Glomerular visceral epithelial cell (primary cell): Measurements from ENCODE around the gene AMACR.

ENCODE experiments used
- DNase-seq: peaks from one replicate; pipeline ENCODE4 v3.0.0-alpha.2; 2016; ENCODE audit errors: extremely low spot score

The AMACR gene

DNA sequence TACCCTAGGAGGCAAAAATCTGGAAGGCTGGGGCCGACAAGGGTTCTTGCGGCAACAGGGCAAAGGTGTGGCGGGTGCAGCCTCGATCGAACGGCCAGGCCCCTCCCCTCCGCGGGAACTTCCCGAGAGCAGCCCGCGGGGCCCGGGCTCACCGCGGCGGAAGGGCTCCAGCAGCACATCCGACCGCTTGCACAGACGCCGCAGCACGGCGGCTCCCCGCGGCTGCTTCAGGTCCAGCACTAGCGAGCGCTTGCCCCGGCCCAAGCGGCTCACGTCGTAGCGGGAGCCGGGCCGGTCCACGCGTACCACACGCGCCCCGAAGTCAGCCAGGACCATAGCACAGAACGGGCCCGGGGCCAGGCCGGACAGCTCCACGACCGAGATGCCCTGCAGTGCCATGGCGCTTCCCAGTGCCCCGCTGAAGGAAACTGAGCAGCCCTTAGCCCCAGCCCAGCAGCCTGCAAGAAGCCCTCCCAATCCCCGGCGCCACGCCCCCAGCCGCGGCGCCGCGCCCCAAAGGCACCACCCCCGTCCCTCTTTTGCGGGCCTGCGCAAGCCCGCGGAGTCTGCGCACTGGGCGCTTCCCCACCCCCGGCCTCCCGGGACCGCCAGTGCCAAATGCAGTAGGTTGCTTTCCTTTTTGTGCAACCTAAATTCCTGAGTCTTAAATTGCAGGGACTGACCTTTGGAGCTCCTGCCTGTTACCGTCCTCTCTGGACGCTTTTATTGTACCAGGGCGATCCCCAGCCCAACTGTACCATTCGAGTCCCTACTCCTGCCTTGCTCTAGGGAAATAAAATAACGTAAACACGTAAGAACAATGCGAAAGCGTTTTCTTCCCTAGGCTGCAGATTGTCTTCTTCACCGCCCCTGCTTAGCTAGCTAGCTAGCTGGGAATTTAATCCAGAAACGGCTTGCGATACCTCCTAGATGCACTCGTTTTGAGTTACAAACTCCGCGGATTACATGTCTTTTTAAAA, at the start of gene AMACR:
AMACR (minus strand) TSS at position 430 of the 980 bp plus-strand sequence; CDS start at position 399, 31 bp downstream.
- peak; percentile 98 for DNase-seq

DNA sequence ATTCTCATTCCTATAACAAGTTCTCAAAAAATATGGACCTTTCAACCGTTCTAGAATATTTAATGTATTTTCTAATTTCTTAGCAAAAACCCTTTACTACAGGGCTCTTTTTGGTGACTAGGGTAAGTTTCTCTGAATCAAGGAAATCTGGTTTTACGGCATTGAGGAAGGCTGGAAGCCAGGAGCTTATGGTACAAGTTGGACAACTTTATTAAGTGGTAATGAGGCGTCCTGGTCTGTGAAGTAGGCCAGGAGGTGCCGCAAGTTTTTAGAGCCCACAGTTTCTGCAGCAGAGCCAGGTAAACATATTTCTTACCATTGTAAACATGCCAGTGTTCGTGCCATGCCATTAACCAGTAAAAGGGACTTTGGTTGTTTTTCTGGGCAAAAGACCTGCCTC, 49.7 kb upstream of the AMACR start:
- DNase-seq: no peak

DNA sequence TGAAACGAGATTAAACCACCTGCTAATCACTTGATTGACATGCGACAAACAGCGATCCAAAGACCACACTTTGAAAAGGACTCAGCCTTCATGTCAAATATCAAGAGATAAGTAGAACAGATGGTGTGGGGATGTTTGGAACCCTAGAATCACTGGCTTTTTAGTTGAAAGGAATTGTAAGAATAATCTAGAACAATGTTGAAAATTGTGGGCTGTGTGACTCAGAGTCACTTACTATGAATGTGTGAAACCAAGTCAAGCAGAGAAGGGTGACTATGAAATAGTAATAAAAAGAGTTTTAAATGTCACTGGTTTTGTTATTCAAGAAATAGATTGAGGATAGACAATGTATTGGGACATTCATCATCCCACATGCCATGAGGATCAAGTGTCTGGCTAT, 49.3 kb upstream of the AMACR start:
- no peak for DNase-seq

DNA sequence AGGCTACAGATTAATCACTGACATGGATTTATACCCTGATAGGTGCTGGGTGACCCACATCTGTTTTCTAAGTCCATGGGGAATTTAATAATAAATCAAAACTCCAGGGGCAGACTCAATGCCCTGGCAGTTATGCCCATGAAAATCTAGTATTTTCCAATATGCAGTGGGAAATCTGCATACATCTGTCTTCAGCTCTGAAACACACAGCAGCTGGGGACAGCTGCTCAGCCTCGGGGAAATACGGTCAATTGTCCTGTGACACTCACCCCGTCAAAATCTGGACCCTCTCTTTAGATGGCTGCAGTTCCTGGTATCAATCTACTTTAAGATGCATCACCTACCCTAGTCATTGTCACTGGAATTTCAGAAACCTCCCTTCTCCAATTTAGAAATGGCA, 47.8 kb upstream of the AMACR start:
- no peak for DNase-seq

GRCh38 chr5:34054400-34054729, 46.5 kb upstream of the AMACR start:
- no peak for DNase-seq

GRCh38 chr5:34053571-34054399, 45.9 kb upstream of the AMACR start:
- DNase-seq: no peak

DNA sequence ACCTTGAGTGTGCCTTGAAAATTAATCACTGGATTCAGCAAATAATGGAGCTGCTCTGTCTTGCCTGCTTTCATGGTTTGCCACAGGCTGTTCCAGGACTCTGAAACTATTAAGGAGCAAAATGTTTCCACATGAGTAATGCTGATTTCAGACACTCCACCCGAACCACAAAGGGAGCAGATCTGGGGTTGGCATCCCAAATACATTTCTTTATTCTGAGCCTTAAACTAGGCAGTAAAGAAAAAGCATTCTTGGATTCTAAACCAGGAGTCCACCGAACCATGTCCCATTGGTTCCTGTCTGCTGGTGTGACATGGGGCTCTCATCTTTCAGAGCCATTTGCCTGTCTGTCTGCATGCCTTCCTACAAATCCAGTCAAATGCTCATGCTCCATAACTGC, 45.3 kb upstream of the AMACR start:
- peak; percentile 71 for DNase-seq

- no peak for DNase-seq
Measured at GRCh38 chr5:34051374-34051980, 43.6 kb upstream of the AMACR start.

GRCh38 chr5:34047774-34048572, 40.1 kb upstream of the AMACR start:
- no peak for DNase-seq

DNA sequence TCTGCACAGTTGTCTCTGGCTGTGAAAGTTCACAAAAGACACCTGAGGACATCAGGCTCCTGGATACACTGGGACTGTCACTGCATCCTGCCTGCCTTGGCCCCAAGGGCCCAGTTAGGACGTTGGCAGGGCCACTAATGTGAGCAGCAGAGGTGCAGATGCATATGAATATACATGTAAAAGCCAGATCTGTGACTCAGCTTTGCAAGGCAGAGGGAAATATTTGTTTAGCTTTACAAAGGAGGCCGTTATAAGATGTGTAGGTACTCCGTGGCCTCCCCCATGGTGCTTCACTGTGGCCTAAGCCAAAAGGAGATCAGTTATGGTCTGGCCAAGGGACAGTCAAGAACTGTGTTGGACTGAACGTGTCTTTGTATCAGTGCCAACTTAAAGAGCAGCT, 39.3 kb upstream of the AMACR start:
- no peak for DNase-seq

DNA sequence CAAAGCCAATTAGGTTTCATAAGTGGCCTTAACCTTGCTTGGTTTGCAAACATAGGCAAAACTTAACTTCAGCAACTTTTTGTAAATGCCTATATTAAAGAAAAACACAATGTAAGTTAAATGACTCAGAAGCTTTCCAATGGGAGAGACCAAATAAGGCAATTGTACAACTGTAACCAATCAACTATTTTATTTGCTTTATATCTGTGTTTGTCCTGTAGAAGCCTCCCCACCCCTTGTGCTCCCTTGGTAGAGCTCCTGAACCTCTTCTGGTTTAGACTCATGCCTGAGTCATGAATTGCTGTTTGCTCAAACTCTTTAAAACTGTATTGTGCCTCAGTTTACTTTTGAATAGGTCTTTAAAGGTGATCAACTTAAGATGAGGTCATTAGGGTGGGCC, 38.1 kb upstream of the AMACR start:
- no peak for DNase-seq

DNA sequence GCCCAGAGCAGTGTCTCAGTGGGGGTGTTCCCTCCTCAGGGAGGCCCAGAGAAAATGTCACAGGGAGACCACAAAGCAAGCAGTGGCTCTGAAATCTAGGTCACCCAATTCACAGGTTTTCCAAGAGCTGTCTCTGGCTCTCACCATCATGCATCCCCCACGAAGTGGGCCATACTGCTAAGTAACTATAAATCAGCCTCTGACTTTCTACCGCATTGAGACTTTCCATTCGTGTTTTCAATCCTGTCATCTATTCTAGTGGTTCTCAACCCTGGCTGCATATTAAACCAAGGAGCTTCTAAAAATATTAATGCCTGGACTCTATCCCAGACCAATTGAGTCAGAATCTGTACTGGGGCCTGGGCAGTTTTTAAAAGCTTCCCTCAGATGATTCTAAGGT, 37.2 kb upstream of the AMACR start:
- DNase-seq: no peak

GRCh38 chr5:34043099-34043876, 35.4 kb upstream of the AMACR start, which contains the start of gene C1QTNF3:
Gene C1QTNF3 (minus strand): TSS chr5:34043213. CDS start chr5:34043125, 88 bp downstream.
- DNase-seq: no peak

- DNase-seq: peak; percentile 36
Measured at GRCh38 chr5:34042321-34042720, 34.5 kb upstream of the AMACR start.

GRCh38 chr5:34041247-34041972, 33.6 kb upstream of the AMACR start:
- DNase-seq: no peak

GRCh38 chr5:34040472-34040871, 32.6 kb upstream of the AMACR start:
- peak; percentile 32 for DNase-seq

DNA sequence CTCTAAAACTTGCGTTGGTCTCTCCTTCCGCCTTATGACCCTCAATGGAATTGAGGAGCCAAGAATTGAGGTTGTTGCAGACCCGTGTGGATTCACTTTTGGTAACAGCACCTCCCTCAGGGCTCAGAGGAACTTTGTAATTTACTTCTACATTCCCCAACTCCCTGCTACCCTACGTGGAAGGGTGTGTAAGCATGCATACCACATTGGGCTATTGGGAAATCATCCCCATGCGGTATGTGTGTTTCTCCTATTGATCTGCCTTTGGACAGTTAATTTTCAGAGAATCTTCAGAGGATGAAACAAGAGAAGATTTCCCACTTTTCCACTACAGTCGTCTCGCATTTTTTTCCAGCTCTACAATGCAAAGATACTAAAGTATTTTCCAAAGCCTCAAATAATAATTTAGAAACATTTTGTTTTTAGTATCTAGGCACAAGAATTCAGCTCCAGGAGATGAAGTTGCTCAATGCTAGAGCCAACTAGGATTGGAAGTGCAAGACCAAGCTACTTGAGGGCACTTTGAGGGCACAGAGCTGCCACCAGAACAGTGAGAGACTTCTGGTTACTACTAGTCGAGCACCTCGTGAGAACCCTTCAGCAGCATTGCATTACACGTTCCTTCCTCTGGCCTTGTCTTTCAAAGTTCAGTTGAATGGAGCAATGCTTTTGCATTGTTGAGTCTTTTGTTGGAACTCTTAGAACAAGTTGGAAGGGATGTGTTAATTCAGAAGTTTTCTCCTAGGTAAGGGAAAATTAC, 31.7 kb upstream of the AMACR start:
- DNase-seq: no peak

DNA sequence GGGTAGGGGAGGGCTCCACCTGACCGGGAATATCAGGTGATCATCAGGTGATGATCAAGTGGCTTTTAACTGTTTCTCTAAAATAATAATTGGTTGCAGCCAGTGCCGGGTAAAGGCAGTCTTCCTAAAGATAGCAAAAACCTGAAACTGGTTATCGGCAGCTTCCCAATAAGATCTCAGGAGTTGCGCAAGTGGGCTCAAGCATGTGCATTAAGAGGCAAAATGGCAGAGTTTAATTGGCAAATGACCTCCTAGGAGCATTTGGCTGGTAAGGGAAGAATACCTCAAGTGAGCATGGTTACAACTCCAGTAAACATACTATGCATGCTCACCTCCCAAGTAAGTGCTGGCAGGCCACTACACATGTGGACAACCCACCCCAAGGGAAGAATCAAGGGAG, 31.0 kb upstream of the AMACR start:
- DNase-seq: no peak

DNA sequence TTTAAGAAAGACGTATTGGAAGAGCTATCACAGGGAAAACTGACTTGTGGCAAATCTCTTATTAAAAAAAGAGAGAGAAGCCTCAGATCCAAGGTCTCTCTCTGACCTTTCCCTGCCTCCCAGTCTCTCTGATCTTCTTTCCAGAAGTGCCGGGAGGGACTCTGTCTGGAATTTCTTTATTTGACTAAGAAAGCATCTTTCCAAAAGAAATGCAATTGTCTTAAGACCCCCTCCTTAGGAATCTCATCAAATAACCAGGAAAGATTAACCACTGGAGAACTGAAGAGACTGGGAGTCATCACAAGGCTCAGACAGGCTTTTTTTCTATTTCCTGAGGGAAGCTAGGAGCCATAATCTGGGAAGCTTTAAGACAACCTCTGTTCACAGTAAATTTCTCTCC, 30.5 kb upstream of the AMACR start:
- no peak for DNase-seq
